Measurements from ENCODE around the gene ADRM1.

Gene ADRM1

GRCh38 chr20:62325172-62325905 lies 22.5 kb downstream of the ADRM1 start:
- no peak for DNase-seq (ENCODE audit: low spot score)

GRCh38 chr20:62326559-62326958 lies 23.8 kb downstream of the ADRM1 start:
- DNase-seq (ENCODE audit: low spot score), result no peak

GRCh38 chr20:62326959-62327725 lies 24.3 kb downstream of the ADRM1 start:
- DNase-seq (ENCODE audit: low spot score), result no peak

GRCh38 chr20:62327726-62328495 lies 25.1 kb downstream of the ADRM1 start:
- no peak for DNase-seq (ENCODE audit: low spot score)

GRCh38 chr20:62328684-62329388 lies 26.0 kb downstream of the ADRM1 start:
- no peak for DNase-seq (ENCODE audit: low spot score)

- no peak for DNase-seq (ENCODE audit: low spot score)
These were observed 26.9 kb downstream of the ADRM1 start for GRCh38 chr20:62329389-62330377.

GRCh38 chr20:62330576-62331317 lies 27.9 kb downstream of the ADRM1 start:
- DNase-seq (ENCODE audit: low spot score), result no peak

- no peak for DNase-seq (ENCODE audit: low spot score)
These were observed 28.6 kb downstream of the ADRM1 start for GRCh38 chr20:62331347-62331746.

GRCh38 chr20:62332421-62332820 lies 29.6 kb downstream of the ADRM1 start:
- no peak for DNase-seq (ENCODE audit: low spot score)

GRCh38 chr20:62332989-62333819 lies 30.4 kb downstream of the ADRM1 start:
- no peak for DNase-seq (ENCODE audit: low spot score)

GRCh38 chr20:62333820-62334595 lies 31.2 kb downstream of the ADRM1 start:
- no peak for DNase-seq (ENCODE audit: low spot score)

- no peak for DNase-seq (ENCODE audit: low spot score)
These were observed 32.1 kb downstream of the ADRM1 start for GRCh38 chr20:62334881-62335280.

- no peak for DNase-seq (ENCODE audit: low spot score)
These were observed 32.7 kb downstream of the ADRM1 start for GRCh38 chr20:62335532-62335931.

- no peak for DNase-seq (ENCODE audit: low spot score)
These were observed 33.5 kb downstream of the ADRM1 start for GRCh38 chr20:62336329-62336728.

GRCh38 chr20:62336775-62337557 lies 34.2 kb downstream of the ADRM1 start:
- DNase-seq (ENCODE audit: low spot score), result no peak

GRCh38 chr20:62337558-62338293 lies 34.9 kb downstream of the ADRM1 start:
- DNase-seq (ENCODE audit: low spot score), result no peak

- DNase-seq (ENCODE audit: low spot score), result no peak
These were observed 35.5 kb downstream of the ADRM1 start for GRCh38 chr20:62338294-62338620.

All from D341Med (cell line).